Gastroesophageal sphincter (tissue), 4 donors: ENCODE data around the gene ERO1B. TPM values are rescaled to one million over a fixed set of nuclear protein-coding genes. Genes with fewer than 3 reads are reported as not detected.

Experiments used
- ATAC-seq: fragments of 150-250 bp; one replicate; pipeline ENCODE4 v1.9.1; 2016; ENCODE audit warnings: mild to moderate bottlenecking, moderate library complexity
- H3K27ac ChIP-seq, 4 donors: fragments of 200-600 bp; sonication (generic) in 3 of 4; 1 replicate in 3 of 4; 2 replicates in 1 of 4; pipeline ENCODE4 v1.5.1; 2016 to 2019
- H3K27me3 ChIP-seq: fragments of 200-600 bp; sonication (generic); one replicate; pipeline ENCODE4 v1.5.1; 2019
- H3K36me3 ChIP-seq, 2 donors: fragments of 200-600 bp; sonication (generic); one replicate each; pipeline ENCODE4 v1.5.1; 2019; ENCODE audit warnings: control low read depth in 1 of 2
- H3K4me1 ChIP-seq, 3 donors: fragments of 200-600 bp; sonication (generic); 1 replicate in 2 of 3; 2 replicates in 1 of 3; pipeline ENCODE4 v1.5.1; 2016 to 2019; ENCODE audit warnings: control low read depth in 2 of 3
- H3K4me3 ChIP-seq, 2 donors: fragments of 200-600 bp; sonication (generic); one replicate each; pipeline ENCODE4 v1.5.1; 2019; ENCODE audit warnings: mild to moderate bottlenecking in 1 of 2, moderate library complexity in 1 of 2
- H3K9me3 ChIP-seq, 3 donors: fragments of 200-600 bp; sonication (generic); one replicate each; pipeline ENCODE4 v1.5.1; 2017 to 2019; ENCODE audit warnings: control low read depth in 2 of 3
- EP300 ChIP-seq: sonication (generic); formaldehyde crosslinking; IDR thresholded peaks from one replicate; pipeline ENCODE4 v1.6.1; 2017; ENCODE audit warnings: antibody characterized with exemption, mild to moderate bottlenecking
- POLR2A ChIP-seq, 2 donors: fragments of 450-650 bp; IDR thresholded peaks; one replicate each; pipeline ENCODE4 v1.6.1; 2017; ENCODE audit warnings: antibody characterized with exemption in 2 of 2, mild to moderate bottlenecking in 2 of 2, moderate library complexity in 1 of 2
- POLR2AphosphoS5 ChIP-seq: sonication (generic); formaldehyde crosslinking; IDR thresholded peaks from one replicate; pipeline ENCODE4 v1.6.1; 2017; ENCODE audit warnings: antibody characterized with exemption
- WGBS, 2 donors: methylation state at CpG; one replicate each; pipeline ENCODE4 v1.1.5; 2018; ENCODE audit warnings: low coverage in 1 of 2; 5-methylcytosine and 5-hydroxymethylcytosine counted together
- total RNA-seq, 4 donors: library from RNA; depleted of rRNA; stranded (reverse); fragments of >200 nt; gene quantifications; one replicate each; pipeline ENCODE4 v1.1.0, GENCODE V29; 2016
- TF ChIP-seq, protein P1 (sequence below), 4 experiments: fragments of 200-600 bp in 2 of 4; fragments of 450-650 bp in 2 of 4; sonication (generic) in 1 of 4; IDR thresholded peaks; one replicate each; pipeline ENCODE4 v1.5.1; 2017 to 2019; ENCODE audit warnings: antibody characterized with exemption in 4 of 4, mild to moderate bottlenecking in 2 of 4, moderate library complexity in 2 of 4

Gene ERO1B
- total RNA-seq, 4 donors from 2014 or later = 7.3 to 13.5 (median 9.3) TPM

GRCh38 chr1:236301080-236301957 lies 19.6 kb upstream of the ERO1B start:
- Histone ChIP-seq H3K9me3 (no peaks in the 10 kb centered on the region), H3K4me1 (no peaks in the 10 kb centered on the region), H3K4me3 (no peak overlapping the region), H3K27ac (no peak overlapping the region), H3K36me3 (no peaks in the 10 kb centered on the region), H3K27me3 (peaks cover 7% of the 10 kb centered on the region)
- TF ChIP-seq, protein P1, sequence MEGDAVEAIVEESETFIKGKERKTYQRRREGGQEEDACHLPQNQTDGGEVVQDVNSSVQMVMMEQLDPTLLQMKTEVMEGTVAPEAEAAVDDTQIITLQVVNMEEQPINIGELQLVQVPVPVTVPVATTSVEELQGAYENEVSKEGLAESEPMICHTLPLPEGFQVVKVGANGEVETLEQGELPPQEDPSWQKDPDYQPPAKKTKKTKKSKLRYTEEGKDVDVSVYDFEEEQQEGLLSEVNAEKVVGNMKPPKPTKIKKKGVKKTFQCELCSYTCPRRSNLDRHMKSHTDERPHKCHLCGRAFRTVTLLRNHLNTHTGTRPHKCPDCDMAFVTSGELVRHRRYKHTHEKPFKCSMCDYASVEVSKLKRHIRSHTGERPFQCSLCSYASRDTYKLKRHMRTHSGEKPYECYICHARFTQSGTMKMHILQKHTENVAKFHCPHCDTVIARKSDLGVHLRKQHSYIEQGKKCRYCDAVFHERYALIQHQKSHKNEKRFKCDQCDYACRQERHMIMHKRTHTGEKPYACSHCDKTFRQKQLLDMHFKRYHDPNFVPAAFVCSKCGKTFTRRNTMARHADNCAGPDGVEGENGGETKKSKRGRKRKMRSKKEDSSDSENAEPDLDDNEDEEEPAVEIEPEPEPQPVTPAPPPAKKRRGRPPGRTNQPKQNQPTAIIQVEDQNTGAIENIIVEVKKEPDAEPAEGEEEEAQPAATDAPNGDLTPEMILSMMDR (IDR thresholded peaks at IDR 0.05) = no peak
- no peak for TF ChIP-seq POLR2AphosphoS5
- no peak for TF ChIP-seq POLR2A (IDR thresholded peaks at IDR 0.05)
- 62 to 65% methylated on average over 5 to 8 of the region's 16 CpGs for WGBS, 2 donors
- ATAC-seq = no peak

GRCh38 chr1:236297161-236297560 lies 15.4 kb upstream of the ERO1B start:
- no peaks in the 10 kb centered on the region for H3K36me3 ChIP-seq
- peaks cover 7% of the 10 kb centered on the region for H3K27me3 ChIP-seq
- H3K4me3 ChIP-seq = no peak overlapping the region
- H3K27ac ChIP-seq = no peak overlapping the region
- H3K4me1 ChIP-seq = no peaks in the 10 kb centered on the region
- 59 to 88% methylated on average over 2 to 8 of the region's 8 CpGs for WGBS, 2 donors
- TF ChIP-seq, protein P1 (IDR thresholded peaks at IDR 0.05) = no peak
- TF ChIP-seq POLR2AphosphoS5 (no peak), EP300 (no peak), POLR2A (IDR thresholded peaks at IDR 0.05) (no peak)
- H3K9me3 ChIP-seq = no peaks in the 10 kb centered on the region
- ATAC-seq = no peak

DNA sequence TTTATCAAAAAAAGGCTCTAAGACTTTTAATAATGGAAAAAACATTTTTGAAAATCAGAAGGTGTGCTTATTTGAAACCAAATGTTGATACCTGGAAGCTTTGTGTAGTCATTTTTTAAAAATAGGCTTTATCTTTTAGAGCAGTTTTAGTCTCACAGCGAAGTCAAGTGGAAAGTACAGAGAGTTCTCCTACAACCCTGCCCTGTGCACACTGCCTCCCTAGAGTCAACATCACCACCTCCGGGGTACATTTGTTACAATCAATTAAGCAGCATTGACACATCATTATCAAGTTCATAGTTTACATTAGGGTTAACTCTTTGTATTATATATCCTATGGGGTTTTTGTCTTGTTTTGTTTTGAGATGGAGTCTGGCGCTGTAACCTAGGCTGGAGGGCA lies 10.7 kb upstream of the ERO1B start:
- H3K4me3 ChIP-seq = no peak overlapping the region
- no peaks in the 10 kb centered on the region for H3K36me3 ChIP-seq
- no peak for ATAC-seq
- 56 to 63% methylated on average over 2 to 3 of the region's 3 CpGs for WGBS, 2 donors
- H3K27me3 ChIP-seq = peaks cover 35% of the 10 kb centered on the region
- no peak overlapping the region for H3K27ac ChIP-seq
- no peaks in the 10 kb centered on the region for H3K4me1 ChIP-seq
- TF ChIP-seq POLR2A (IDR thresholded peaks at IDR 0.05) (no peak), POLR2AphosphoS5 (no peak), EP300 (no peak)
- TF ChIP-seq, protein P1 (IDR thresholded peaks at IDR 0.05) = no peak
- H3K9me3 ChIP-seq = no peaks in the 10 kb centered on the region

DNA sequence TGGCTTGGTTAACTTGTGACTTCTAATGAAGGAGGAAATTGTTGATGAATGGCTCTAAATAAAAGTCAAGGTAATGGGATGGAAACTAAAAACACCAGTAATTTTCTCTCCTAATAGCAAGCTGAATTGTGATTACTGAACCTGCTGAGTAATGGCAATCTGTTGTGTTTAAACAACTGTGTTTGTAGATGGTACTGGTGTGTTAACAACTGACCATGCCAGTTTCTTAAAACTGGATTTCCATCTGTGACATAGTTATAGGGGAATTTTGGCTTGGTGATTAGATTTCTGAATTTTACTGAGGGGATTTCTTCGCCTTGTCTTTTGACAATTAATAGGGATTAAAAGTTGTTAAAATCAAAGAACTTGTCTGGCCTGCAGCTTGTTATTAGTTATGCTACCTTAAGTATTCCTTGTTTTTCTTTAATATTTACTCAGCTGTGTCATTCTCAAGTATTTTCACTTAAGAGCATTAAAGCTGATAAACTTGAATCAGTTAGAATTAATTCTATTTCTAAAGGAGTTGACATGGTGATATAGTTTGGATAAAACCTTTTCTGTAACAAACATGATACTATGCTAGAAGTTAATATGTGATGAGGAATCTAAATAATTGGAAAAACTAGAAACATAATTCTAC lies 7.9 kb upstream of the ERO1B start:
- Histone ChIP-seq H3K27ac (no peak overlapping the region), H3K27me3 (peaks cover 51% of the 10 kb centered on the region), H3K4me1 (no peaks in the 10 kb centered on the region), H3K9me3 (no peaks in the 10 kb centered on the region), H3K4me3 (no peak overlapping the region), H3K36me3 (no peaks in the 10 kb centered on the region)
- ATAC-seq = no peak
- WGBS, 2 donors = 100% methylated on average over 1 of the region's 1 CpG
- TF ChIP-seq POLR2A (IDR thresholded peaks at IDR 0.05) = no peak
- no peak for TF ChIP-seq EP300
- TF ChIP-seq, protein P1 (IDR thresholded peaks at IDR 0.05) = no peak
- TF ChIP-seq POLR2AphosphoS5 = no peak

- Histone ChIP-seq H3K4me3 (no peak overlapping the region), H3K36me3 (no peaks in the 10 kb centered on the region), H3K9me3 (no peaks in the 10 kb centered on the region), H3K27me3 (peaks cover 51% of the 10 kb centered on the region), H3K4me1 (no peaks in the 10 kb centered on the region), H3K27ac (no peak overlapping the region)
- WGBS, 2 donors = 80 to 87% methylated on average over 5 of the region's 5 CpGs
- ATAC-seq = no peak
- TF ChIP-seq POLR2A (IDR thresholded peaks at IDR 0.05) = no peak
- TF ChIP-seq EP300 = no peak
- TF ChIP-seq, protein P1 (IDR thresholded peaks at IDR 0.05) = no peak
- TF ChIP-seq POLR2AphosphoS5 = no peak
These were observed 6.8 kb upstream of the ERO1B start for GRCh38 chr1:236288620-236288976.
